ENCODE data around the gene DGKI.

Gene DGKI

DNA sequence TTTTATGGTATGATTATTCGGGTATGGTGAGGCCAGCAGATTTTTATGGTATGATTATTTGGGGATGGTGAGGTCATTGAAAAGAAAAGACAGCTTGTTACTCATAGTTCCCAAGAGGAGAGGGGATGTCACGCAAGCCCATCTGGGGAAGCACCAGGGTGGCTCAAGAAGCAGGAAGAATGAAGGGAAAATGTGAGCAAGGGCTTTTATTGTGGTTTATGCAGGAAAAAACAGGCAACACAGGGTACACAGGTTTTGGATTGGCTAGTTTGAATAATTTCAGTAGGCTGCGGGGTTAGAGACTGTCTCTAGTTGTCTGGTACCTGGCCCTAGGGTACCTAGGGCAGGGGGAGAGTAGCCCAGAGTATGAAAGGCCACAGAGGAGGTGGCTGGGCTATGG lies 26.8 kb upstream of the DGKI start:
- no peaks in the 10 kb centered on the region for H3K9me3 ChIP-seq (ENCODE audit: control insufficient read depth in 5 of 5, low read length in 5 of 5)
- H3K9ac ChIP-seq (ENCODE audit: low read length in 5 of 5), result peak overlapping the region in 2 of 5 donors; percentile 52 to 73
- H3K27me3 ChIP-seq (ENCODE audit: control insufficient read depth in 5 of 5, insufficient read depth in 4 of 5, low read length in 5 of 5), result no peaks in the 10 kb centered on the region
- peaks cover 0 to 33% (median 13%) of the 10 kb centered on the region in 5 donors for H3K36me3 ChIP-seq (ENCODE audit: control insufficient read depth in 5 of 5, insufficient read depth in 5 of 5, low read length in 5 of 5)
- peaks cover 5 to 64% (median 56%) of the 10 kb centered on the region in 5 donors for H3K4me1 ChIP-seq (ENCODE audit: control insufficient read depth in 5 of 5, insufficient read depth in 5 of 5, low read length in 5 of 5)
- H3K4me3 ChIP-seq (ENCODE audit: low read depth in 1 of 5, low read length in 5 of 5), result no peak overlapping the region
- peak overlapping the region; percentile 91 for H3K27ac ChIP-seq (ENCODE audit: low read depth, low read length)

DNA sequence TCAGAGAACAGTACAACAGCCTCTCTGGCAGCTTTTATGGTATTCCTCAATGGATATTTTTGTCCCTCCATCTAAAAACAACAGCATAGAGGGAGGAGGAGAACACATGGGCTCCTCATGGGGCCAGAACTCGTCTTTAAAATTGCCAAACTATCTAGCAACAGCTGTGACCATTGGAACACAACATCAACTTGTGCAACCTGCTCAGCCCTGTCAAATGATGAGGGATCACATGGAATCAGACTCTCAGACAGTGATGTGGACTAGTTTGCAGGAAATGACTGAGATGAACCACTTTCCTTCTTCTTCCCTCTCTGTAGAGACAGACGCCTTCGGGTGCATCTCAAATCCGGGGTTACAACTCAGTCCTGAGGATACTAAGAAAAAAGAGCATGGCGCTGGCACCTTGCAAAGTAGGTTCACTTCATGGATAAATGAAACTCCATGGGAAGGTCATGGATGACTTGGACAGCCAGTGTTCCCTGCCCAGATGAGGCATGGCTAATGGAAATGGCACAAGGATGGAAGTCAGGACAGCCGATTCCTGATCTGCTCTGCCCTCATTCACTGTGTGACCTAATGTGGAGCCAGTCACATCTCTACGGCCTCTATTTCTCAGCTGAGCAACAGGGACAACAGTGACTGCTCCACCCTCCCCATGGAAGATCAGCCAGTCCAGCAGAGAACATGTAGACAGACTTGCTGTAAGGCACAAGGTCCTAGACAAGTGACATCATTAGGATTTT lies 24.6 kb upstream of the DGKI start:
- Histone ChIP-seq H3K4me3 (ENCODE audit: low read depth in 1 of 5, low read length in 5 of 5) (no peak overlapping the region), H3K27me3 (ENCODE audit: control insufficient read depth in 5 of 5, insufficient read depth in 4 of 5, low read length in 5 of 5) (no peaks in the 10 kb centered on the region), H3K27ac (ENCODE audit: low read depth, low read length) (peak overlapping the region; percentile 91), H3K4me1 (ENCODE audit: control insufficient read depth in 5 of 5, insufficient read depth in 5 of 5, low read length in 5 of 5) (peaks cover 5 to 43% (median 36%) of the 10 kb centered on the region in 5 donors), H3K9me3 (ENCODE audit: control insufficient read depth in 5 of 5, low read length in 5 of 5) (no peaks in the 10 kb centered on the region), H3K9ac (ENCODE audit: low read length in 5 of 5) (no peak overlapping the region), H3K36me3 (ENCODE audit: control insufficient read depth in 5 of 5, insufficient read depth in 5 of 5, low read length in 5 of 5) (peaks cover 6 to 30% (median 17%) of the 10 kb centered on the region in 5 donors)

DNA sequence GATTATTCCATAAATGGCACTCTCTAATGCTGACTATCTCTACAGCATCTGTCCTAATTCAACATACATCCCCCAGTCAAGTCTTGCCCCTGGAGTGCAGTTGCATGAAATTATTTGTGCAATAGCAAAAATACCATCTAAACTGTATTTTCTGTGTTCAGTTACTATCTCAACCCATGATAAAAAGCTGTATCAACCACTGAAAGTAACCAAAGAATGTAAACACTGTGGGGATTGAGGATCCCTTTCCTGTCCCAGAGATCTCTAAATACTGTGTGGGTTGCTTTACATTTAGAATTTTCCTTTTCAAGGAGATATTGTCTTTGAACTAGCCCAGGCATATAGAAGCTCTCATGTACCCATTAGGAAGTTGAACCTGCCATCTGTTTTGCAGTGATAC lies 23.9 kb upstream of the DGKI start:
- H3K36me3 ChIP-seq (ENCODE audit: control insufficient read depth in 5 of 5, insufficient read depth in 5 of 5, low read length in 5 of 5), result peaks cover 10 to 29% (median 17%) of the 10 kb centered on the region in 5 donors
- H3K27ac ChIP-seq (ENCODE audit: low read depth, low read length), result peak overlapping the region; percentile 91
- H3K4me3 ChIP-seq (ENCODE audit: low read depth in 1 of 5, low read length in 5 of 5), result no peak overlapping the region
- H3K9me3 ChIP-seq (ENCODE audit: control insufficient read depth in 5 of 5, low read length in 5 of 5), result peaks cover 0 to 3% (median 0%) of the 10 kb centered on the region in 5 donors
- peaks cover 5 to 40% (median 33%) of the 10 kb centered on the region in 5 donors for H3K4me1 ChIP-seq (ENCODE audit: control insufficient read depth in 5 of 5, insufficient read depth in 5 of 5, low read length in 5 of 5)
- no peak overlapping the region for H3K9ac ChIP-seq (ENCODE audit: low read length in 5 of 5)
- H3K27me3 ChIP-seq (ENCODE audit: control insufficient read depth in 5 of 5, insufficient read depth in 4 of 5, low read length in 5 of 5), result no peaks in the 10 kb centered on the region

DNA sequence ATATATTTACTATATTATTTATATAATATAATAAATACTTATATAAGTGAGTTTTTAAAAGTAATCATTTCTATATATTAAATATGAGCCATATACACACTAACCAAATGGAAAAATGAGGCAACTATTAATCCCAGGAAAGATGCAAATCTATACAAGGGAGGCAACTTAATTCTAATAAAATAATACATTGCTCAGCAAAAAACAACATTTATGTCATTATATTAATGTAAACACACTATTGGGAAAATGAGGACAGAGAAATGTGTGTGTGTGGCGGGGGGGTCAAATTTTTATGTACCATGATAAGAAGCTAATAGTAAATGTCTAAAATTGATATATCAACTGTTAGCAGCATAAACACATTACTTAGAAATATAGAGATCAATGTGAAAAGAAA lies 23.3 kb upstream of the DGKI start:
- peaks cover 0 to 4% (median 0%) of the 10 kb centered on the region in 5 donors for H3K9me3 ChIP-seq (ENCODE audit: control insufficient read depth in 5 of 5, low read length in 5 of 5)
- H3K36me3 ChIP-seq (ENCODE audit: control insufficient read depth in 5 of 5, insufficient read depth in 5 of 5, low read length in 5 of 5), result peaks cover 13 to 25% (median 18%) of the 10 kb centered on the region in 5 donors
- no peak overlapping the region for H3K4me3 ChIP-seq (ENCODE audit: low read depth in 1 of 5, low read length in 5 of 5)
- peak overlapping the region; percentile 91 for H3K27ac ChIP-seq (ENCODE audit: low read depth, low read length)
- peaks cover 3 to 35% (median 28%) of the 10 kb centered on the region in 5 donors for H3K4me1 ChIP-seq (ENCODE audit: control insufficient read depth in 5 of 5, insufficient read depth in 5 of 5, low read length in 5 of 5)
- no peak overlapping the region for H3K9ac ChIP-seq (ENCODE audit: low read length in 5 of 5)
- H3K27me3 ChIP-seq (ENCODE audit: control insufficient read depth in 5 of 5, insufficient read depth in 4 of 5, low read length in 5 of 5), result no peaks in the 10 kb centered on the region

DNA sequence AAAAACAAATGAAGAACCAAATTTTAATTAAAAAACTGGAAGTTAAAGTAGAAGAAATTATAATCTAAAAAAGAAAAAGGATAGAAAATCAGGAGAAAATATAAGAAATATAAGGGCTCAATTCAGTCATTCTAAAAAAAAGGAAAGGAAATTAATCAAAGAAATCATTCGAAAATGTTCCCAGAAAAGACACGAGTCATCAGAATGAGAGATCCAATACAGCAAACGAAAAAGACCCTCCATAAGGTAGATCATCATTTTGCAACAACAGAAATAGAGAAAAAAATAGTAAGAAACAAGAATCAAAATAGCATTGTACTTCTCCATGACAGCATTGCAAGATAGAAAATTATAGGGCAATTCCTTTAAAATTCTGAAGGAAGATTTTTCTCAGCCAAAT lies 22.5 kb upstream of the DGKI start:
- no peaks in the 10 kb centered on the region for H3K27me3 ChIP-seq (ENCODE audit: control insufficient read depth in 5 of 5, insufficient read depth in 4 of 5, low read length in 5 of 5)
- peaks cover 0 to 4% (median 0%) of the 10 kb centered on the region in 5 donors for H3K9me3 ChIP-seq (ENCODE audit: control insufficient read depth in 5 of 5, low read length in 5 of 5)
- H3K4me3 ChIP-seq (ENCODE audit: low read depth in 1 of 5, low read length in 5 of 5), result no peak overlapping the region
- H3K27ac ChIP-seq (ENCODE audit: low read depth, low read length), result no peak overlapping the region
- peaks cover 2 to 28% (median 23%) of the 10 kb centered on the region in 5 donors for H3K4me1 ChIP-seq (ENCODE audit: control insufficient read depth in 5 of 5, insufficient read depth in 5 of 5, low read length in 5 of 5)
- no peak overlapping the region for H3K9ac ChIP-seq (ENCODE audit: low read length in 5 of 5)
- peaks cover 17 to 25% (median 24%) of the 10 kb centered on the region in 5 donors for H3K36me3 ChIP-seq (ENCODE audit: control insufficient read depth in 5 of 5, insufficient read depth in 5 of 5, low read length in 5 of 5)

DNA sequence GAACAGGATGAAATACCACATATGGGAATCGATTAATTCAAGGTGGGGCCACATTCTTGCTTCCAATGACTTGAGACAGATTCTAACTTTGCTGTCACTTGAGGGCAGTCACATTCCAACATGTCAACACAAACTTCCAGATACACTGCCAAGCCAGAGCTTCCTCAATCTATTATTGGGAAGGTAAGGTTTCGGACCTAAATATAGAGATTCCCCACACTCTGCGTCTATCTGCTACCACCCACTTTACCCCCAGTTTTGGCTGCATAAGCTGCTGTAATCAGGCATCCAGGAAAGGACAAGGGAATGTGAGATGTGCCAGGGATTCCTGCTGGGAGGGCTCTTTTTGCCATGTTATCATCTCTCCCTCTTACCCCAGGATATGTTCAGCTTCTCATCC lies 20.5 kb upstream of the DGKI start:
- peaks cover 16 to 30% (median 25%) of the 10 kb centered on the region in 5 donors for H3K36me3 ChIP-seq (ENCODE audit: control insufficient read depth in 5 of 5, insufficient read depth in 5 of 5, low read length in 5 of 5)
- peaks cover 0 to 4% (median 0%) of the 10 kb centered on the region in 5 donors for H3K9me3 ChIP-seq (ENCODE audit: control insufficient read depth in 5 of 5, low read length in 5 of 5)
- peaks cover 2 to 31% (median 16%) of the 10 kb centered on the region in 5 donors for H3K4me1 ChIP-seq (ENCODE audit: control insufficient read depth in 5 of 5, insufficient read depth in 5 of 5, low read length in 5 of 5)
- H3K27me3 ChIP-seq (ENCODE audit: control insufficient read depth in 5 of 5, insufficient read depth in 4 of 5, low read length in 5 of 5), result no peaks in the 10 kb centered on the region
- no peak overlapping the region for H3K4me3 ChIP-seq (ENCODE audit: low read depth in 1 of 5, low read length in 5 of 5)
- no peak overlapping the region for H3K27ac ChIP-seq (ENCODE audit: low read depth, low read length)
- H3K9ac ChIP-seq (ENCODE audit: low read length in 5 of 5), result no peak overlapping the region

DNA sequence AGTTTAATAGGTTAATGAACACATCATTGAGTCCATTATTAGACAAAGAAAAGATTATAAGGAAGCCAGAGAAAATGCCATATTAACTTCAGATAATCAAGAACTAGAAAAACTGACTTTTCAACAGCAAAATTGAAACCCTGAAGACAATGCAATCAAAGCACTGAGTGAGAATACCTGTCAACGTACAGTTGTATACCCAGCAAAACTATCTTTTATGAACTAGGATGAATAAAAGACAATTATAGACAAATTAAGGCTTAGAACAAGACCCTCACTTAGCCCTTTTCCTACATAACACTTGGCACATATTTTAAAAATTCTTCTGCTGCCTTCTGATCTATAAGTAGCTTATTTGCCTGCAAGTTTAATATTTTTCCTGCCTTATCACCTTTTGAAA lies 19.0 kb upstream of the DGKI start:
- H3K27ac ChIP-seq (ENCODE audit: low read depth, low read length), result no peak overlapping the region
- H3K36me3 ChIP-seq (ENCODE audit: control insufficient read depth in 5 of 5, insufficient read depth in 5 of 5, low read length in 5 of 5), result peaks cover 18 to 38% (median 25%) of the 10 kb centered on the region in 5 donors
- H3K4me3 ChIP-seq (ENCODE audit: low read depth in 1 of 5, low read length in 5 of 5), result no peak overlapping the region
- peaks cover 0 to 4% (median 0%) of the 10 kb centered on the region in 5 donors for H3K9me3 ChIP-seq (ENCODE audit: control insufficient read depth in 5 of 5, low read length in 5 of 5)
- no peaks in the 10 kb centered on the region for H3K27me3 ChIP-seq (ENCODE audit: control insufficient read depth in 5 of 5, insufficient read depth in 4 of 5, low read length in 5 of 5)
- H3K4me1 ChIP-seq (ENCODE audit: control insufficient read depth in 5 of 5, insufficient read depth in 5 of 5, low read length in 5 of 5), result peaks cover 0 to 22% (median 10%) of the 10 kb centered on the region in 5 donors
- no peak overlapping the region for H3K9ac ChIP-seq (ENCODE audit: low read length in 5 of 5)

DNA sequence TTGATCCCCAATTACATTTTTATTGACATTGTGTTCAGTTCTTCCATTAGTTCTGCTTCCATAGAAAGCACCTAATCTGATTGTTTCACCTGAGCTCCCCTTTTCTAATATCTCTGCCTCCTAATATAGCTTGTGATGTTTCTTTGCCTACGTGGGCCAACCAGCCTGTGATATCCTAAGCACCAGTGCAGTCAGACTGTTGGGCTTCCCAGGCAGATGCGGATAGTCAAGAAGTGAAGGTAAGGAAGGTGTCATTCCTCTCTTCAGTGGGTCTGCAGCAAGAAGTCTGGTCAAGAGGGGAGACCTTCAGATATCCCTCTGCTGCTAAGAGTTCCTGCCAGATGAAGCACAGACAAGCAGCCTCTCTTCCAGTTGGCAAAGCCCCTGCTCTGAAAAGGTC lies 16.2 kb upstream of the DGKI start:
- no peak overlapping the region for H3K4me3 ChIP-seq (ENCODE audit: low read depth in 1 of 5, low read length in 5 of 5)
- no peaks in the 10 kb centered on the region for H3K27me3 ChIP-seq (ENCODE audit: control insufficient read depth in 5 of 5, insufficient read depth in 4 of 5, low read length in 5 of 5)
- H3K9me3 ChIP-seq (ENCODE audit: control insufficient read depth in 5 of 5, low read length in 5 of 5), result peaks cover 0 to 4% (median 0%) of the 10 kb centered on the region in 5 donors
- H3K4me1 ChIP-seq (ENCODE audit: control insufficient read depth in 5 of 5, insufficient read depth in 5 of 5, low read length in 5 of 5), result peaks cover 0 to 16% (median 5%) of the 10 kb centered on the region in 5 donors
- peaks cover 22 to 44% (median 27%) of the 10 kb centered on the region in 5 donors for H3K36me3 ChIP-seq (ENCODE audit: control insufficient read depth in 5 of 5, insufficient read depth in 5 of 5, low read length in 5 of 5)
- no peak overlapping the region for H3K27ac ChIP-seq (ENCODE audit: low read depth, low read length)
- H3K9ac ChIP-seq (ENCODE audit: low read length in 5 of 5), result no peak overlapping the region

DNA sequence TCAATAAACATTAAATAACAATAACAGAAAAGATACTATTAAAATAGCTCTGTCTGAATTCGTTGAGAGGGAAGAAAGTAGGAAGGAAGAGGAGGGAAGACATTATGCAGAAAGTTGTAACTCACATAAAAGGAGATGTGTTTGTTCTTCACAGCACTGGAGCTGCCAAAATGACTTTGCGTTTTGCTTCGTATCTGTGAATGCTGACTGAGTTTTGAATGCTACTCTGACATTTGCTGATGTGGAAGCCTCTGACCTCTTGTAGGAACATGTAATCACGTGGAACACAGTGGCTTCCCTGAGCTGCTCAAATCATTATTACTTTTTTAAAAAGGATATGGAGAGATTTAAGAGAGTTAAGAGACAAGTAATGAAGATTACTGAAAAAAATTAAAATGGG lies 15.6 kb upstream of the DGKI start:
- Histone ChIP-seq H3K36me3 (ENCODE audit: control insufficient read depth in 5 of 5, insufficient read depth in 5 of 5, low read length in 5 of 5) (peaks cover 16 to 42% (median 21%) of the 10 kb centered on the region in 5 donors), H3K9me3 (ENCODE audit: control insufficient read depth in 5 of 5, low read length in 5 of 5) (peaks cover 0 to 4% (median 0%) of the 10 kb centered on the region in 5 donors), H3K27ac (ENCODE audit: low read depth, low read length) (no peak overlapping the region), H3K9ac (ENCODE audit: low read length in 5 of 5) (no peak overlapping the region), H3K4me1 (ENCODE audit: control insufficient read depth in 5 of 5, insufficient read depth in 5 of 5, low read length in 5 of 5) (peaks cover 0 to 16% (median 5%) of the 10 kb centered on the region in 5 donors), H3K4me3 (ENCODE audit: low read depth in 1 of 5, low read length in 5 of 5) (no peak overlapping the region), H3K27me3 (ENCODE audit: control insufficient read depth in 5 of 5, insufficient read depth in 4 of 5, low read length in 5 of 5) (no peaks in the 10 kb centered on the region)

DNA sequence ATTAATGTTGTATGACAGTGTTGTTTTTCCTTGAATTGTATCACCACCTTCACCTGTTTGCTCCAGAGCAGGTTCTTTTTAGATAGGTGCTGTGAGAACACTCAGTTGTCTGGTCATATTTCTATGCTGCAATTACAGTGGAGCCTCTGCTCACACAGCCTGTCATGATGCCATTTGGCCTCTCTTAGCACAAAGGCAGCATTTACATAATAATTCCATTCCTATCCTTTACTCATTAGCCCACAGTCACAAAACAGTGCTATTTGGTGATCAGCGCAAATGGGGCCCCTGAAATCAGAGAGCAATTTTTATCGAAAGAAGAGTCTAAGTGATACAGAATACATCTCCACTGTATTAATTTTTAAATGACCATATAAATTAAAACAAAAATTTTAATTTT lies 13.8 kb upstream of the DGKI start:
- Histone ChIP-seq H3K36me3 (ENCODE audit: control insufficient read depth in 5 of 5, insufficient read depth in 5 of 5, low read length in 5 of 5) (peaks cover 12 to 33% (median 17%) of the 10 kb centered on the region in 5 donors), H3K4me3 (ENCODE audit: low read depth in 1 of 5, low read length in 5 of 5) (no peak overlapping the region), H3K9me3 (ENCODE audit: control insufficient read depth in 5 of 5, low read length in 5 of 5) (peaks cover 0 to under 1% (median 0%) of the 10 kb centered on the region in 5 donors), H3K27ac (ENCODE audit: low read depth, low read length) (no peak overlapping the region), H3K9ac (ENCODE audit: low read length in 5 of 5) (no peak overlapping the region), H3K27me3 (ENCODE audit: control insufficient read depth in 5 of 5, insufficient read depth in 4 of 5, low read length in 5 of 5) (no peaks in the 10 kb centered on the region), H3K4me1 (ENCODE audit: control insufficient read depth in 5 of 5, insufficient read depth in 5 of 5, low read length in 5 of 5) (peaks cover 0 to 20% (median 5%) of the 10 kb centered on the region in 5 donors)

All from subcutaneous abdominal adipose tissue (tissue), 5 donors.